MM.1S (cell line): Measurements from ENCODE around the gene CHMP1A.

ENCODE experiments used
- DNase-seq: peaks from one replicate; pipeline ENCODE4 v3.0.0-alpha.2; 2015
- H2AFZ ChIP-seq: fragments of 300-600 bp; sonication (generic); 2 replicates; pipeline ENCODE4 v1.6.0; 2016; ENCODE audit warnings: antibody characterized with exemption, low read length
- H3F3A ChIP-seq: fragments of 300-600 bp; sonication (generic); 2 replicates; pipeline ENCODE4 v1.6.1; 2016; ENCODE audit warnings: mild to moderate bottlenecking, antibody characterized with exemption, low read length, moderate library complexity, mixed read lengths; ENCODE audit not compliant: insufficient read depth
- H3K27ac ChIP-seq: fragments of 300-600 bp; sonication (generic); 2 replicates; pipeline ENCODE4 v1.5.1; 2016; ENCODE audit warnings: mild to moderate bottlenecking, low read length
- H3K27me3 ChIP-seq: fragments of 300-600 bp; sonication (generic); replicated peaks from 2 replicates; pipeline ENCODE4 v1.6.0; 2016; ENCODE audit warnings: low read length; ENCODE audit not compliant: insufficient read depth
- H3K36me3 ChIP-seq: fragments of 300-600 bp; sonication (generic); replicated peaks from 2 replicates; pipeline ENCODE4 v1.6.1; 2016; ENCODE audit warnings: mild to moderate bottlenecking, low read length, mixed read lengths; ENCODE audit not compliant: insufficient read depth
- H3K4me1 ChIP-seq: fragments of 300-600 bp; sonication (generic); 2 replicates; pipeline ENCODE4 v1.6.1; 2016; ENCODE audit warnings: low read length, mixed read lengths
- H3K4me2 ChIP-seq: fragments of 300-600 bp; sonication (generic); 2 replicates; pipeline ENCODE4 v1.6.0; 2016; ENCODE audit warnings: low read depth, low read length
- H3K4me3 ChIP-seq: fragments of 300-600 bp; sonication (generic); 2 replicates; pipeline ENCODE4 v1.5.1; 2016; ENCODE audit warnings: low read length, mixed read lengths
- H3K79me2 ChIP-seq: fragments of 300-600 bp; sonication (generic); 2 replicates; pipeline ENCODE4 v1.6.1; 2016; ENCODE audit warnings: mixed run types, low read length, mixed read lengths
- H3K9ac ChIP-seq: fragments of 300-600 bp; sonication (generic); 2 replicates; pipeline ENCODE4 v1.6.1; 2016; ENCODE audit warnings: low read length, mixed read lengths
- H3K9me2 ChIP-seq: fragments of 300-600 bp; sonication (generic); replicated peaks from 2 replicates; pipeline ENCODE4 v1.6.1; 2016; ENCODE audit warnings: mild to moderate bottlenecking, low read length, mixed read lengths; ENCODE audit not compliant: insufficient read depth
- H3K9me3 ChIP-seq: fragments of 300-600 bp; sonication (generic); replicated peaks from 2 replicates; pipeline ENCODE4 v1.6.1; 2016; ENCODE audit warnings: mild to moderate bottlenecking, low read length, mixed read lengths; ENCODE audit not compliant: insufficient read depth
- H4K20me1 ChIP-seq: fragments of 300-600 bp; sonication (generic); 2 replicates; pipeline ENCODE4 v1.6.1; 2016; ENCODE audit warnings: mild to moderate bottlenecking, low read length, moderate library complexity, mixed read lengths; ENCODE audit not compliant: insufficient read depth
- CTCF ChIP-seq: fragments of 300-600 bp; sonication (generic); IDR thresholded peaks from 2 replicates; pipeline ENCODE4 v1.5.1; 2016; ENCODE audit warnings: antibody characterized with exemption, low read length, mixed read lengths
- EZH2 ChIP-seq: fragments of 300-600 bp; sonication (generic); optimal IDR thresholded peaks from 2 replicates; pipeline ENCODE3; 2017; ENCODE audit warnings: low read depth, mild to moderate bottlenecking, antibody characterized with exemption, low read length, mixed read lengths
- EZH2phosphoT487 ChIP-seq: fragments of 300-600 bp; sonication (generic); IDR thresholded peaks from 2 replicates; pipeline ENCODE4 v1.6.1; 2018; ENCODE audit warnings: antibody characterized with exemption, low read length

Gene CHMP1A

GRCh38 chr16:89697161-89697615 lies 39.7 kb upstream of the CHMP1A start:
- Histone ChIP-seq H3K4me3 (no peak overlapping the region), H4K20me1 (no peaks in the 10 kb centered on the region), H3K27me3 (no peaks in the 10 kb centered on the region), H3K79me2 (no peaks in the 10 kb centered on the region; the same call in 1 of the 2 replicates), H3K9ac (no peak overlapping the region), H3K9me3 (no peaks in the 10 kb centered on the region), H2AFZ (no peak overlapping the region), H3K4me1 (0 out of 2 replicates have a peak, but pooled peaks cover 3% of the 10 kb centered on the region), H3F3A (peaks cover 5% of the 10 kb centered on the region; the same call in 1 of the 2 replicates), H3K9me2 (no peaks in the 10 kb centered on the region), H3K4me2 (no peak overlapping the region), H3K36me3 (no peaks in the 10 kb centered on the region), H3K27ac (no peak overlapping the region)
- TF ChIP-seq CTCF, result no peak
- TF ChIP-seq EZH2, result no peak
- no peak for TF ChIP-seq EZH2phosphoT487
- no peak for DNase-seq

- Histone ChIP-seq H2AFZ (no peak overlapping the region), H3K9me2 (no peaks in the 10 kb centered on the region), H3K9me3 (no peaks in the 10 kb centered on the region), H3K27ac (no peak overlapping the region), H3K4me2 (no peak overlapping the region), H3F3A (0 out of 2 replicates have a peak, but pooled peaks cover 4% of the 10 kb centered on the region), H3K4me1 (0 out of 2 replicates have a peak, but pooled peaks cover 3% of the 10 kb centered on the region), H3K36me3 (no peaks in the 10 kb centered on the region), H3K4me3 (no peak overlapping the region), H4K20me1 (no peaks in the 10 kb centered on the region), H3K79me2 (no peaks in the 10 kb centered on the region; the same call in 1 of the 2 replicates), H3K9ac (no peak overlapping the region), H3K27me3 (no peaks in the 10 kb centered on the region)
- peak; percentile 13 for DNase-seq
- no peak for TF ChIP-seq EZH2
- TF ChIP-seq EZH2phosphoT487, result no peak
- TF ChIP-seq CTCF, result no peak
These were observed 39.2 kb upstream of the CHMP1A start for GRCh38 chr16:89696670-89697128.

- no peaks in the 10 kb centered on the region for H3K9me2 ChIP-seq
- H3K4me1 ChIP-seq, result 0 out of 2 replicates have a peak, but pooled peaks cover 3% of the 10 kb centered on the region
- H3K4me2 ChIP-seq, result no peak overlapping the region
- no peaks in the 10 kb centered on the region for H4K20me1 ChIP-seq
- no peak overlapping the region for H2AFZ ChIP-seq
- no peaks in the 10 kb centered on the region; the same call in 1 of the 2 replicates for H3K79me2 ChIP-seq
- H3K9ac ChIP-seq, result no peak overlapping the region
- H3K27me3 ChIP-seq, result no peaks in the 10 kb centered on the region
- H3K4me3 ChIP-seq, result no peak overlapping the region
- H3K27ac ChIP-seq, result no peak overlapping the region
- no peaks in the 10 kb centered on the region for H3K9me3 ChIP-seq
- no peak for DNase-seq
- 0 out of 2 replicates have a peak, but pooled peaks cover 4% of the 10 kb centered on the region for H3F3A ChIP-seq
- H3K36me3 ChIP-seq, result no peaks in the 10 kb centered on the region
- no peak for TF ChIP-seq EZH2
- TF ChIP-seq EZH2phosphoT487, result no peak
- no peak for TF ChIP-seq CTCF
These were observed 38.6 kb upstream of the CHMP1A start for GRCh38 chr16:89695875-89696669.
